Coronary artery (tissue), 2 donors: ENCODE data around the gene ATF3.
A peak's percentile ranks its signal among the peaks of the same experiment; 100 is the strongest.

Experiments
- DNase-seq: peaks from one replicate; pipeline ENCODE4 v3.0.0-alpha.2; 2017; ENCODE audit warnings: low spot score
- H3K27ac ChIP-seq, 2 donors: fragments of 200-600 bp; sonication (generic); one replicate each; pipeline ENCODE4 v1.5.1; 2016 to 2019
- H3K4me3 ChIP-seq: fragments of 200-600 bp; sonication (generic); 2 replicates; pipeline ENCODE4 v1.5.1; 2016; ENCODE audit warnings: mild to moderate bottlenecking, moderate library complexity
- CTCF ChIP-seq: fragments of 200-600 bp; sonication (generic); IDR thresholded peaks from one replicate; pipeline ENCODE4 v1.5.1; 2019; ENCODE audit warnings: antibody characterized with exemption

The ATF3 gene

DNA sequence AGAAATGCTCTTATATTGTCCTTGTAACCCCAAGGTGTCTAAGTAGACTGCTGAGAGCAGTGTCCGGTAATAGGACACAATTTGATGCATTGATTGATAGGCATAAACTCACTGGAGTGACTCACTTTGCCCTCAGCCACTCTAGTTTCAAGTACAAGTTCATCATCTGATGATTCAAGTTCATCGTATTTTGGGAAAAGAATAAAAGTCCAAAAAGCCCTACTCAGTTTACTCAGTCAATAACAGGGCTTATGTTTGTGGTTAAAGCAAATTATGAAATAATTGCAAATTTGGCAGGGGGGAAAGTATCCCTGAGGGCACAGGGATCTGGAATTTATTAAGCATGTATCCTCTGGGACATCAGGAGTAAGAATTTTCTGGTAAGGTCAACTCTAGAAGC lies 7.6 kb upstream of the ATF3 start:
- Histone ChIP-seq H3K4me3 (no peak overlapping the region), H3K27ac (no peak overlapping the region)
- DNase-seq, result no peak
- TF ChIP-seq CTCF, result no peak

- H3K27ac ChIP-seq, result no peak overlapping the region
- no peak for TF ChIP-seq CTCF
- DNase-seq, result no peak
- H3K4me3 ChIP-seq, result no peak overlapping the region
These were observed 7.0 kb upstream of the ATF3 start for GRCh38 chr1:212601524-212601923.

DNA sequence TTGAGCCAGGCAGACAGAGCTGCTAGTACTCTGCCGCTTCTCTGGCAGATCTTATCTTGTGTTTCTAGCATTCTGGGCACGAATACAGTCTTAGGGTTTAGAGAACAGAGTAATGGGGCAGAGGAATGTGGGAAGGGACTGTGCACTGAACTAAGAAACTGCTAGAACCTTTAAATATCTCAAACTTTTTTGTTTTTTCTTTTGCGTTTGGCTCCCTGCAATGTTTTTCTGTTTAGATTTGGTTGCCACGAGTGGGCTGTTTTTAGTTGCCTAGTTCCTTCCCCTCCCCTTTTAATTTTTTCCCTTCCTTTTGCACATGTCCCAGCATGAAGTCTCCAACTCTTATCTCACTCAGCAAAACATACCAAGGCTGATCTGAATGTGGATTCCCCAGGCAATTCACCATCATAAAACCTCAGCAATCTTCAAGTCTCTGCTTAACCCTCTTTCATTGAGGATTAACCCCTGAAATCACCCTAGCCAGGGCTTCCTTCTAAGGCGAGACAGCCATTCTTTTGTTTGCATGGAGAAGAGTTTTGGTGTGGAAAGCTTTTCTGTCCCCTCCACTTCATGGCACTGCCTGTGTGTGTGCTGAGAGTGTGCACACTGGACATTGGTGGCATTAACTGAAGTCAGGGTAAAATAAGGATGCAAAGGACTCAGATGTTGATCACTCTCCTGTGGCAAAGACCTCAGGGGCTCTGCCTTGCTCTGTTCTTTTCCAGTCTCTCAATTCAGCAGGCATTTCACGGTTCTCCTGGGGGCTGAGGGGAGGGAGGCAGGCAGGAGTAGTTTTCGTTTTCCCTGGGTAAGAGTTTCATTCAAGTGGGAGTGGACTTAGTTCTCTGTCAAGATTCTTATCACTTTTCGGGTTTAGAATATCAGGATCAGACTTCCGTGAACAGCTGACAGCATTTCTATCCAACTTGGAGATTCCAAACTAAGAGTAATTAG lies 2.8 kb upstream of the ATF3 start:
- Histone ChIP-seq H3K27ac (peak overlapping the region; percentile 91 to 99), H3K4me3 (peak overlapping the region; percentile 88)
- DNase-seq, result no peak
- TF ChIP-seq CTCF, result no peak

DNA sequence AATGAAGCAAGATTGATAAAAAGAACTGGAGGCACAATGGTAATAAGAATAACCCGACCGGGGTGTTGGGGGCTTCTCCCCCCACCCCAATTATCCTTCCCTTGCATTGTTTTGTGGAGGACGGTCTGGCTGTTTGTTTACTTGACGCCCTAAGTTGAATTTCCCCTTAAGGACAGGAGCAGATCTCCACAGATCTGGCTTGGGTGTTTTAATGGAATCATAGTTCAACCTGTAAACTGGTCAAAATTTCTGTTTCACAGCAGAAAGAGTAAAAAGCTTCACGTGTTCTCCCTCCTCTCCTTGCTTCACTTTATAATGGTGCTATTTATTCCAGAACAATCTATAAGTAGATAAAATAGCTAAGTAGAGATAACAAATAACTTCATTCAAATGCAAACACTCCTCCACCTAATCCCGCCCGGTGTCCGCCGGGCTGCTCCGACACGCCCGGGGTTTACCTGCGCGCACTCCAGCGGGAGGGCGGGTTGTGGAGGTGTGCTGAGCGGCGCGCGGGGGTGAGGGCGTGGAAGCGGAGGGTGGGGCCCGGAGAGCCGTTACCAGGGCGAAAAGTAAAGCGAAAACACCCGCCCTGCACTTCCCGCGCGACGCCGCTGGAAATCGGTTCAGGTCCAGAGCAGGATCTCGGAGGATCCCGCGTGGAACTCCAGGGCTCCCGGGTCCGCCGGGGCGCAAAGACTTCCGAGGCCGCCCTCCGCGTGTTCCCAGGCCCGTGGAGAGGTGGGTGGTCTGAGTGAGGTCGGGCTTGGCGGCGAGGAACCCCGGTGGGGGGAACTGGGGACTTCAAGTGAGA lies 2.0 kb upstream of the ATF3 start:
- Histone ChIP-seq H3K4me3 (peak overlapping the region; percentile 88), H3K27ac (peak overlapping the region; percentile 91 to 99)
- DNase-seq, result peak; percentile 85
- TF ChIP-seq CTCF, result no peak

DNA sequence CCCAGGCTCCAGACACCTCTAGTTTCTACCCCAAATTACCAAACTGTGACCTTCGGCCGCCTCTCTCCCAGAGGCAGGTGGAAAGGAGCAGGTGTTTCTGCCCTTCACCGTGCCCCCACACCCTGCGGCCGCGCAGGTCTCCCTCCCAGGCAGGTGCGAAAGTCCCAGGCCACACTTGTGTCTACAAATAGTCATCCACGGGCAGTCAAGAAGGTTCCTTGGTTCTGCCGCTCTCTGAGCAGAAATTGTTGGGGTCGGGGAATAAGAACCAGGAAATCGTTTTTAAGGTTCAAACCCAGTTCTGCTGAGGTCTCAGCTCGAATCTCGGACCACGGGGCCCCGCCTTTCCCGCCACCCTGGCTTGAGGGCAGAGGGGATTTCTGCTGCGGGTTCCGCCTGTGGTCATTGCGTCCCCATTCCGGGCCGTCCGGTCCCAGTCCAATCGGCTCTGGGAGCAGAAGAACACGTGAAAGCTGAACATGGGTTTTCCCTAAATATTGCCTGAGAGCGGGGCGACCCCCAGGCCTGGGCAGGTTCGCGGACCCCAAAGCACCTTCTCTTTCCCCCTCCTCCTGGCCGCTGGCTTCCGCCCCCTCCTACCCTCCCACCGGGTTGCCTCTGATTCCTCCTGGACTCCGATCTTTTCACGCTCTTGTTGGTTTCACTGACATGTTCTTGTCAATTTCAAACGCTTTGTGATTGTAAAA lies 1.2 kb upstream of the ATF3 start:
- peak overlapping the region; percentile 91 to 99 for H3K27ac ChIP-seq
- no peak for TF ChIP-seq CTCF
- DNase-seq, result peak; percentile 83
- peak overlapping the region; percentile 88 for H3K4me3 ChIP-seq

- no peak for TF ChIP-seq CTCF
- Histone ChIP-seq H3K27ac (peak overlapping the region; percentile 91 to 99), H3K4me3 (peak overlapping the region; percentile 88)
- DNase-seq, result no peak
These were observed 609 bp upstream of the ATF3 start for GRCh38 chr1:212607913-212608391.
